ENCODE measurements around the gene SCN10A. TPM values are rescaled to one million over a fixed set of nuclear protein-coding genes. Genes with fewer than 3 reads are reported as not detected.

The SCN10A gene
- total RNA-seq, 3 donors from 2014 or later, result not detected

- Mint-ChIP-seq H3K27me3 (ENCODE audit: low read depth) (peaks cover 8% of the 10 kb centered on the region), H3K9me3 (no peaks in the 10 kb centered on the region), H3K4me1 (ENCODE audit: low read depth) (no peaks in the 10 kb centered on the region), H3K4me3 (no peak overlapping the region), H3K36me3 (ENCODE audit: insufficient read depth) (no peaks in the 10 kb centered on the region)
- ATAC-seq (no peak), DNase-seq (no peak)
Observed at GRCh38 chr3:38721207-38721772, 94.7 kb downstream of the SCN10A start.

GRCh38 chr3:38720465-38720864 is 95.6 kb downstream of the SCN10A start:
- Mint-ChIP-seq H3K4me3 (no peak overlapping the region), H3K36me3 (ENCODE audit: insufficient read depth) (no peaks in the 10 kb centered on the region), H3K27me3 (ENCODE audit: low read depth) (peaks cover 8% of the 10 kb centered on the region), H3K9me3 (no peaks in the 10 kb centered on the region), H3K4me1 (ENCODE audit: low read depth) (no peaks in the 10 kb centered on the region)
- DNase-seq (no peak), ATAC-seq (no peak)

- no peak for ATAC-seq
- Mint-ChIP-seq H3K27me3 (ENCODE audit: low read depth) (peaks cover 12% of the 10 kb centered on the region), H3K9me3 (no peaks in the 10 kb centered on the region)
Observed at GRCh38 chr3:38717355-38718240, 98.4 kb downstream of the SCN10A start.

GRCh38 chr3:38713121-38713520 is 102.9 kb downstream of the SCN10A start:
- DNase-seq (no peak), ATAC-seq (no peak)
- no peaks in the 10 kb centered on the region for H3K36me3 Mint-ChIP-seq (ENCODE audit: insufficient read depth)
- H3K4me1 Mint-ChIP-seq (ENCODE audit: low read depth), result no peaks in the 10 kb centered on the region
- H3K9me3 Mint-ChIP-seq, result no peaks in the 10 kb centered on the region
- no peak overlapping the region for H3K4me3 Mint-ChIP-seq
- peaks cover 16% of the 10 kb centered on the region for H3K27me3 Mint-ChIP-seq (ENCODE audit: low read depth)

More at GRCh38 chr3:38717355-38718240, 98.4 kb downstream of the SCN10A start:
- Mint-ChIP-seq H3K4me1 (ENCODE audit: low read depth) (no peaks in the 10 kb centered on the region), H3K4me3 (no peak overlapping the region), H3K36me3 (ENCODE audit: insufficient read depth) (no peaks in the 10 kb centered on the region)
- DNase-seq, result no peak

GRCh38 chr3:38711321-38711720 is 104.7 kb downstream of the SCN10A start:
- H3K27me3 Mint-ChIP-seq (ENCODE audit: low read depth), result peaks cover 21% of the 10 kb centered on the region
- H3K4me1 Mint-ChIP-seq (ENCODE audit: low read depth), result no peaks in the 10 kb centered on the region
- no peak overlapping the region for H3K4me3 Mint-ChIP-seq
- no peak for DNase-seq
- H3K9me3 Mint-ChIP-seq, result no peaks in the 10 kb centered on the region
- ATAC-seq, result no peak
- no peaks in the 10 kb centered on the region for H3K36me3 Mint-ChIP-seq (ENCODE audit: insufficient read depth)

GRCh38 chr3:38707730-38708129 is 108.3 kb downstream of the SCN10A start:
- ATAC-seq (no peak), DNase-seq (no peak)
- Mint-ChIP-seq H3K4me1 (ENCODE audit: low read depth) (no peaks in the 10 kb centered on the region), H3K4me3 (no peak overlapping the region), H3K9me3 (no peaks in the 10 kb centered on the region), H3K36me3 (ENCODE audit: insufficient read depth) (no peaks in the 10 kb centered on the region), H3K27me3 (ENCODE audit: low read depth) (peaks cover 15% of the 10 kb centered on the region)

GRCh38 chr3:38706961-38707360 is 109.1 kb downstream of the SCN10A start:
- H3K36me3 Mint-ChIP-seq (ENCODE audit: insufficient read depth), result no peaks in the 10 kb centered on the region
- H3K4me3 Mint-ChIP-seq, result no peak overlapping the region
- DNase-seq, result no peak
- peaks cover 15% of the 10 kb centered on the region for H3K27me3 Mint-ChIP-seq (ENCODE audit: low read depth)
- H3K9me3 Mint-ChIP-seq, result no peaks in the 10 kb centered on the region
- ATAC-seq, result no peak
- H3K4me1 Mint-ChIP-seq (ENCODE audit: low read depth), result no peaks in the 10 kb centered on the region

- ATAC-seq (no peak), DNase-seq (no peak)
- Mint-ChIP-seq H3K36me3 (ENCODE audit: insufficient read depth) (no peaks in the 10 kb centered on the region), H3K27me3 (ENCODE audit: low read depth) (peaks cover 16% of the 10 kb centered on the region), H3K4me1 (ENCODE audit: low read depth) (no peaks in the 10 kb centered on the region), H3K4me3 (no peak overlapping the region), H3K9me3 (no peaks in the 10 kb centered on the region)
Observed at GRCh38 chr3:38702231-38702630, 113.8 kb downstream of the SCN10A start.

- Mint-ChIP-seq H3K36me3 (ENCODE audit: insufficient read depth) (no peaks in the 10 kb centered on the region), H3K9me3 (no peaks in the 10 kb centered on the region), H3K4me3 (no peak overlapping the region), H3K4me1 (ENCODE audit: low read depth) (no peaks in the 10 kb centered on the region), H3K27me3 (ENCODE audit: low read depth) (peaks cover 14% of the 10 kb centered on the region)
- DNase-seq, result no peak
- no peak for ATAC-seq
Observed at GRCh38 chr3:38698760-38699159, 117.3 kb downstream of the SCN10A start.

GRCh38 chr3:38698061-38698460 is 118.0 kb downstream of the SCN10A start:
- no peak for DNase-seq
- Mint-ChIP-seq H3K36me3 (ENCODE audit: insufficient read depth) (no peaks in the 10 kb centered on the region), H3K4me3 (no peak overlapping the region), H3K9me3 (no peaks in the 10 kb centered on the region), H3K4me1 (ENCODE audit: low read depth) (no peaks in the 10 kb centered on the region), H3K27me3 (ENCODE audit: low read depth) (peaks cover 14% of the 10 kb centered on the region)
- no peak for ATAC-seq

- no peaks in the 10 kb centered on the region for H3K4me1 Mint-ChIP-seq (ENCODE audit: low read depth)
- H3K36me3 Mint-ChIP-seq (ENCODE audit: insufficient read depth), result no peaks in the 10 kb centered on the region
- H3K27me3 Mint-ChIP-seq (ENCODE audit: low read depth), result peaks cover 14% of the 10 kb centered on the region
- no peak overlapping the region for H3K4me3 Mint-ChIP-seq
- no peak for DNase-seq
- ATAC-seq, result no peak
- H3K9me3 Mint-ChIP-seq, result no peaks in the 10 kb centered on the region
Observed at GRCh38 chr3:38696034-38696433, 120.0 kb downstream of the SCN10A start.

- no peak for ATAC-seq
- H3K9me3 Mint-ChIP-seq, result no peaks in the 10 kb centered on the region
- H3K36me3 Mint-ChIP-seq (ENCODE audit: insufficient read depth), result no peaks in the 10 kb centered on the region
- DNase-seq, result no peak
- H3K4me3 Mint-ChIP-seq, result no peak overlapping the region
- no peaks in the 10 kb centered on the region for H3K4me1 Mint-ChIP-seq (ENCODE audit: low read depth)
- peaks cover 2% of the 10 kb centered on the region for H3K27me3 Mint-ChIP-seq (ENCODE audit: low read depth)
Observed at GRCh38 chr3:38690185-38690584, 125.8 kb downstream of the SCN10A start.

- ATAC-seq (no peak), DNase-seq (no peak)
- no peaks in the 10 kb centered on the region for H3K4me1 Mint-ChIP-seq (ENCODE audit: low read depth)
- no peaks in the 10 kb centered on the region for H3K9me3 Mint-ChIP-seq
- no peak overlapping the region for H3K4me3 Mint-ChIP-seq
- no peaks in the 10 kb centered on the region for H3K36me3 Mint-ChIP-seq (ENCODE audit: insufficient read depth)
- no peaks in the 10 kb centered on the region for H3K27me3 Mint-ChIP-seq (ENCODE audit: low read depth)
Observed at GRCh38 chr3:38689774-38690173, 126.2 kb downstream of the SCN10A start.

GRCh38 chr3:38689346-38689745 is 126.7 kb downstream of the SCN10A start:
- no peak for DNase-seq
- Mint-ChIP-seq H3K4me3 (no peak overlapping the region), H3K27me3 (ENCODE audit: low read depth) (no peaks in the 10 kb centered on the region), H3K9me3 (no peaks in the 10 kb centered on the region), H3K4me1 (ENCODE audit: low read depth) (no peaks in the 10 kb centered on the region), H3K36me3 (ENCODE audit: insufficient read depth) (no peaks in the 10 kb centered on the region)
- ATAC-seq, result no peak

- Mint-ChIP-seq H3K27me3 (ENCODE audit: low read depth) (no peaks in the 10 kb centered on the region), H3K9me3 (no peaks in the 10 kb centered on the region), H3K36me3 (ENCODE audit: insufficient read depth) (no peaks in the 10 kb centered on the region), H3K4me3 (no peak overlapping the region), H3K4me1 (ENCODE audit: low read depth) (no peaks in the 10 kb centered on the region)
- no peak for DNase-seq
- no peak for ATAC-seq
Observed at GRCh38 chr3:38687321-38687720, 128.7 kb downstream of the SCN10A start.
